GM18499 (cell line): ENCODE data around the gene TCF7L2.

Experiments
- ATAC-seq: cut with Tn5 transposase; IDR thresholded peaks from one replicate; pipeline ENCODE4 v1.9.1; 2021; ENCODE audit warnings: moderate number of reproducible peaks; ENCODE audit not compliant: insufficient read depth, unreplicated experiment

TCF7L2 gene

DNA sequence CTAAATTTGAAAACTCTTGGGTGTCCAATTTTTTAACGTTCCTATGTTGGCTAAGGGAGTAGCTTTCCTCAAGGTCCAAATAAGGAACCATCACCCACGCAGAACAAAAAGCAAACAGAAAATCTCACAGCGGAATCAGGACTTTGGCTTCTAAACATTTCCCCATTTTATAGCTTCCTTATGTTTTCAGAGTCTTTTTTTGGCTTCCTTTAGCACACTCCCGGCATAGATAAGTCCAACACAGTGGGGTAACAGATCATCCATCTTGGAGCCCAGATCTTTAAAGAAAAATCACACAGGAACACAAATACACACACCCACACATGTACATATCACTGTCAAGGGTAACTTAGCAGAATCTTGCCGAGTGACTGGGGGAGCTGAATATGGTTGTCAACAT lies 4.2 kb upstream of the TCF7L2 start:
- no peak for ATAC-seq

GRCh38 chr10:112946649-112947048 lies 3.4 kb upstream of the TCF7L2 start:
- ATAC-seq, result no peak

- ATAC-seq, result no peak
These were observed 1.9 kb upstream of the TCF7L2 start for GRCh38 chr10:112948196-112948595.

- ATAC-seq, result no peak
These were observed 764 bp upstream of the TCF7L2 start for GRCh38 chr10:112949143-112949823.

GRCh38 chr10:112950714-112951358 lies 789 bp downstream of the TCF7L2 start:
- no peak for ATAC-seq

GRCh38 chr10:112951359-112952281 lies 1.6 kb downstream of the TCF7L2 start:
- ATAC-seq, result no peak

GRCh38 chr10:112952282-112953173 lies 2.5 kb downstream of the TCF7L2 start:
- ATAC-seq, result no peak

GRCh38 chr10:112953174-112954159 lies 3.4 kb downstream of the TCF7L2 start:
- ATAC-seq, result no peak

DNA sequence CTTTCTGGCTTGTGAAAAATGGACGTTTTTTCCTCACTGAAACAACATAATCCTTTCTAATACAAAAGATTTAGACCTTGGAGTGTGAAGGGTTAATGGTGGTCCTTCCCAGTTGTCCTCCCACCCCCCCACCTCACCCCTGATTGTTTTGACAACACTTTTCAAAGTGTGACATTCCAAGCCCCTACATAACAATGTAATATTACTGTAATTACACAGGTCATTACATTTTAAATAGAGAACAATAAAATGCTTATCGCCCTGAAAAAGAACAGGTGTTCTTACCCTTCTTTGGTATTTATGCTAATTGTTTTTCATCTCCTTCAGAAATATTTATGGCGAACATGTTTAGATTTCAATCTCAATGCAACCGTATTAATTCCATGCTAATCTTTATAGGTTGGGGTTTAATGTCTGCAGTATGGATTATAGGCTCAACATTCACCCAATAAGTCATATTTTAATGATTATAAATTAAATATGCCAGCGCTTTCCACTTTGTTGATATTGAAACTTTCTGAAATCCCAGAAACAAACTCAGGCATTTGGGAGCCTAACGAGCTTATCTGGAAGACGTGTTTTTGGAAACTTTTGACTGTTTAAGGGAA lies 5.0 kb downstream of the TCF7L2 start:
- ATAC-seq, result no peak

DNA sequence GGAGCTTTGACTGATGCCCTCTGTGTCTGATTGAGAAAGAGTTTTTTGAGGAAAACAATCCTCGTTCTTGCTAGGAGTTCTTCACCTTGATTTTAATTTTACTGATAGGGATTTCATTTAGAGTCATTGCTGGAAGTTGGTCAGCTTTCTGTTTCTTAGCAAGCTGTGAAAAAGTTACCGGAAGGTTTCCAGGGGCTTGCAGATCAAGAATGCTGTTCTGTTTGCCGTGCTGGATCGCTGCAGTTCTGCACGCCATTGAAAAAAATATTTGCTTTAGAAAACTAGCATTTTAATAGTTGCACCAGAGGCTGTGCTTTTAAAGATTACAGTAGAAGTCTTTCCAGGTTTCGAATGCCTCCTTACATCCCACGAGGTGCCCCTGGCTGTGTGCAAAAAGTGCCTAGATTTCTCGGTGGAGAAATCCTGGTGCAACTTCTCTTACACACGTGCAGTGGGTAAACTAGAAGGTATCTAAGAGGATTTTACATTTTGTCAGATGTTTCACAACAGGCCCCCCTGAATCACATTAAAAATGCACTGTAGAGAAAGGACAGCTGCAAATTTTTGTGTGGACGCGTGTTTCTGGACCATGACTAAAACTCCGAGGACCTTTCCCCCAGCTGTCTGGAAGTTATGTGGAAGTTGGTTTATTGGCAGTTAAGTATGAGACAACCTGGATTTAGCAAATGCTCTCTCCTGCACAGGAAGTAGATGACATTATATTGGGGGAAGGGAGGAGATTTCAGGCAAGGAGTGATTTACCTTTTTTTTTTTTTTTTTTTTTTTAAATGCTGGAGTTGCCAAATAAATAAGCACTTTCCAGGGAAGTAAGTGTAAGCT lies 5.8 kb downstream of the TCF7L2 start:
- ATAC-seq, result no peak

- ATAC-seq, result no peak
These were observed 6.7 kb downstream of the TCF7L2 start for GRCh38 chr10:112956631-112957350.

DNA sequence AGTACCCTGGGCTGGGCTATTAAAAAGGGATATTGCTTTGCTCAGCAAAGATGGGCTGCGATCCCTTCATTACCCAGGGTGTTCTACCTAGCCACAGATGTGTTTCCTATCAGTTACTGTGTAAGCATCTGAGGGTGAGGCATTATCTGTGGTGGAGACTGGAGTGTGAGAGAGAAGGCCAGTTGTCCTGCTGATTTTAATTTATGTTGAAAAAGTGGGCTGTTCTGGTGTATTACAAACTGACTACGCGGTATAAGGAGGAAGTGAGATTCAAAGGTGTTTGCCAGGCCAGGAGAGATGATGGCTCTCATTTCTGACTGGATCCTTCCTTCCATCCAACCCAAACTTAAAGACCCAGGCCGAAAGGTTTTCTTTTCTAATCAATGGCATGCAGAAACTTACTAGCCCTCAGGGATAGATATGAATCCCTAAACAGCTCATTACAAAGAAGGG lies 7.6 kb downstream of the TCF7L2 start:
- no peak for ATAC-seq

DNA sequence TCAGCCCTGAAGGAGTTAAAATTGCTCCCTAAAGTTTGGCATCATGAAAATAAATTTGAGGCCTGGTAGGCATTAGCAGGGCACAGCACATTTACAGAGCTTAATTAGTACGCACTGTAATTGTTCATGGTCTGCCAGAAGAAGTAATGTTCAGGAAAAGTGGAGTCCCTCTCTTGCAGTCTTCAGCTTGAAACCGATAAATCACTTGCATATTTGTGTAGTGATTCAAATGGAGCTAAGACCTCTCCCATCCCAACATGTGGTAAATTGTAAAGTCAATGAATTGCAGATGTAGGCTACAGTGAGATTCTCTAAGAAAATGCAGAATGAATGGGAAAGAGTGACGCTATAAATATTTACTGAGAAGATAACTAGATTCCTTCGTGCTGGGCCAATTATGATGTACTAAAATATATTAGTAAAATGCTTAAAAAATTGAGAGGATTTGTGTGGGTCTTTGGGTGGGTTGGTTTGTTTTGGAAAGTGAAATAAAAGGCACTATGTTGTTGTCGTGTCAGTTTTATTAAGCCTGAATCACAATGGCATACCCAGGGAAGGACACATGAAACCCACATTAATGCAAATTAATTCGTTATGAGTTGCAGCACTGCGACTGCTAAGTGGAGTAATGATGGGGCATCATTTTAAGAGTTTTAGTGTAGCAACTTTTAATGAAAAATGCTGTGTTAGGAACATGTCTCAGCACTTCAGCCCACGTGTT lies 8.4 kb downstream of the TCF7L2 start:
- ATAC-seq, result no peak

DNA sequence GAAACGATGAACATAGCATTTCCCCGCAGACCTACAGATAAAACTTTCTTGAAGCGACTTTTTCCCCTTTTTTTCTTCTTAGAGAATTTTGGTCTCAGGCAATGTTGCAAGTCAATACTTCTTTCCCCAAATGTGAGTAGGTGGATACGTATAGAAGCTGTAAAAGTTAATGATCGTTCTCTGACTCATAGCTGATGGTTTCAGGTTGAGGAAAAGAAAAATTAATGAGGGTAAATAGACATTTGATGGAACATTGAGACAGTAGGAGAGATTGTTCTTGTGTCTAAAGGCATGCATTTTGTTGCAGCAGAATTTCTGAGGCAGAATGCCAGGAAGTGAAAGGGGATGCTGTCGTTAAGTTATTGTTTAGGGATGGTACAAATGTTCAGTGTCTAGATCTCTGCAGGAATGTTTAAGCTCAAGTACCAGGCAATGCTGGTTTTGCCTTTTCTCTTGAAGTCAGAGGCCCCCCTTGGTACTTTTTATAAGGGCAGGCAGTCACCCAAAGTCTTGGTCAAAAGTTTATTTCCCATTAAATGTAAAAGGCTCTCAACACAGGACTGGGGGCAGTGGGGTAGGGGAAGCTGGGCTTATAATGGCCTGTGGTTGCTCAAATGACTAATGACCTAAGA lies 9.3 kb downstream of the TCF7L2 start:
- ATAC-seq, result no peak

DNA sequence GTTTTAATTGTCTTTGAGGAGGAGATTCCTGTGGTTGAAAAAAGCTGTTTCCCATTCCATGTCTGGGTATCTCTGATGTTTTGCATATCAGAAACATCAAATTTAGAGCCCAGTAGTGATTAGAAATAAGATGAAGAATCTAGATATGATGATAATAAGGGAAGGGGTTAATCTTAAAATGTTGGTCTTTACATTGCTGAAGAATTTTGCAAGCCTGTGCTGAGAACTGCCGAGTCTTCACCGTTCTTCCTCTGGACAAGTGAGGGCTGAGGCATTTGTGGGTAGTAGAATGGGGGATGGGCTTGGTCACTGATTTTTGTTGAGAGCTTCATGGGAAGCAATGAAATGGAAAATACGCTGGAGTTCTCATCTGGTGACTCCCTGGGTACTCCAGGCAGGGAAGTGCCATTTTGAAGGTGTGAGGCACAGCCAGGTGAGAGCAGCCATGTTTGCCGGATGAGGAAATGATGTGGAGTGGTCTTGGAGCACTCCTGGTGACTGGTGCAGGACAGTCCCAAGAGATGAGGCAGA lies 10.2 kb downstream of the TCF7L2 start:
- ATAC-seq, result no peak

GRCh38 chr10:112961609-112962008 lies 11.6 kb downstream of the TCF7L2 start:
- no peak for ATAC-seq
